GM19328 (cell line): ENCODE results near the gene ZNF629.

Experiments used
- ATAC-seq: cut with Tn5 transposase; IDR thresholded peaks from one replicate; pipeline ENCODE4 v1.9.1; 2021; ENCODE audit warnings: mild to moderate bottlenecking, moderate library complexity; ENCODE audit not compliant: unreplicated experiment

The ZNF629 gene

DNA sequence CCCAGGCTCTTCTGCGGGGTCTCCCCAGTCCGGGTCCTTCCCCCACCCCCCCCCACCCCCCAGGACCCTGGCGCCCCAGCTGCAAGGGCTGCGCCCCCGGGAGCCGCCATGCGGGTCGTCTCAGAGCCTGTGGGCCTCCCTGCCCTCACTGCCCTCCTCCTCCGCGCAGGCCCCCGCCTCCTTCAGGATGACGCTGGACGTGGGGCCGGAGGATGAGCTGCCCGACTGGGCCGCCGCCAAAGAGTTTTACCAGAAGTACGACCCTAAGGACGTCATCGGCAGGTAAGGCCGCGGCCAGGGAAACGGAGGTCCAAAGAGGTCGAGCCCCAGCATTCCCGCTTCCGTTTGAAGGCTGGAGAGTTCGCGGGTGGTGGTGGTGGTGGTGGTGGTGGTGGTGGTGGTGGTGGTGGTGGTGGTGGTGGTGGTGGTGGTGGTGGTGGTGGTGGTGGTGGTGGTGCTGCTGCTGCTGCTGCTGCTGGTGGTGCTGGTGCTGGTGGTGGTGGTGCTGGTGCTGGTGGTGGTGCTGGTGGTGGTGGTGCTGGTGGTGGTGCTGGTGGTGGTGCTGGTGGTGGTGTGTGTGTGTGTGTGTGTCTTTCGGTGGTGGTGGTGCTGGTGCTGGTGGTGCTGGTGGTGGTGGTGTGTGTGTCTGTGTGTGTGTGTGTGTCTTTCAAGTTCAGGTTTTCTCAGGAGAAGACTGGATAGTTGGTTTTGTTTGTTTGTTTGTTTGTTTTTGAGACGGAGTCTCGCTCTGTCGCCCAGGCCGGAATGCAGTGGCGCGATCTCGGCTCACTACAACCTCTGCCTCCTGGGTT is 38.2 kb downstream of the ZNF629 start:
- ATAC-seq, result no peak

DNA sequence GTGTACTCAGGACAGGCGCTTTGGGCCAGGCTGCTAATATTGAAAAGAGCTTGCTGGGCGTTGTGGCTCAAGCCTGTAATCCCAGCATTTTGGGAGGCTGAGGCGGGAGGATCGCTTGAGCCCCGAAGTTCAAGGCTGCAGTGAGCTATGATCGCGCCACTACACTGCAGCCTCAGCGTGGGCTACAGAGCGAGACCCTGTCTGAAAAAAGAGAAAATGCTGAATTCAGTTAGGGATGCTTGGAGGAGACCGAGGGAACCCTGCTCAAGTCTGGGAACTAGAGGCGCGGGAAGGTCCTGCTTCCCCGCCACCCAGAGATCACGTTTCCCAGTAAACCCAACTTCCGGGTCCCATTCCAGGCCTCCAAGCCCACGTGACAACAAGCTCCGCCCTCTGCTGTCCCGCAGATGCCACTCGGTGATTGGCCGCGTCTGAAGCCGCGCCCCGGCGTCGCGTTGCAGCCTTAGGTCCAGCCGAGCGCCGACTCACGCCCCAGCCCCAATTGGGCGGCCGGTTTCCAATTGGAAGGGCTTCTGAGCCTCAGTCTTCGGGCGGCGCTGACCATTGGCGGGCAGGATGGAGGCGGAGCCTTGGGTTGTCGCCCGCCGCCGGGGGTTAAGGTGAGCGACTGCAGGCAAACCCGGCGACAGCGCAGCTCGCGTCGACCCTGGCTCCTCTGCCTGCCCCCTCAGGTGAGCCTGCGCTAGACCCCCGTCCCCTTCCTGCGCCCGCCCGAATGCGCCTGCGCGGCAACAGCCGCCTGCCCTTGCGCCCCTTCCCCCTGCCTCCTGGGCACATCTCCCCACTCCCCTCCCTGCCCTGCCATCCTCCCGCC is 39.0 kb downstream of the ZNF629 start, which contains the start of gene PHKG2:
TSS of gene PHKG2 (plus strand) at position 627 of the 835 bp plus-strand sequence. CDS start 396 bp downstream, outside the sequence.
- ATAC-seq, result peak; percentile 98

DNA sequence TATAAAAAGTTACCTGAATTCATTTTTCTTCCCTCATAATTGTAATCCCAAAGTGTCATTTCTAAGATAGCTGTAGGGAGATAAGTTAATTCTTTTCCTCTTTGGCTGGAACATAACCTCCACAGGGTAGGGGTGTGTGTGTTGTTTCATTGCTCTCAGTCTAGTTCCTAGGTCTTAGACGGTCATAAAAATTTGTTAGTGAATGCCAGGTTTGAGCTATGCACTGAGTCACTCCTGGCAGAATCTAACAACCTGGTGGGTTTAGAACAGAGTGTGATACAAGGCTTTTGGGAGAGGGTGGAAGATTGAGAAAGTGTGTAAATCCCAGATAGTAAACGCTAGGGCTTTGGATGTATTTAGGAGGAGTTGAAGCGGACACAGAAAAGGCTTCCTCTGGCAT is 39.7 kb downstream of the ZNF629 start:
- no peak for ATAC-seq

DNA sequence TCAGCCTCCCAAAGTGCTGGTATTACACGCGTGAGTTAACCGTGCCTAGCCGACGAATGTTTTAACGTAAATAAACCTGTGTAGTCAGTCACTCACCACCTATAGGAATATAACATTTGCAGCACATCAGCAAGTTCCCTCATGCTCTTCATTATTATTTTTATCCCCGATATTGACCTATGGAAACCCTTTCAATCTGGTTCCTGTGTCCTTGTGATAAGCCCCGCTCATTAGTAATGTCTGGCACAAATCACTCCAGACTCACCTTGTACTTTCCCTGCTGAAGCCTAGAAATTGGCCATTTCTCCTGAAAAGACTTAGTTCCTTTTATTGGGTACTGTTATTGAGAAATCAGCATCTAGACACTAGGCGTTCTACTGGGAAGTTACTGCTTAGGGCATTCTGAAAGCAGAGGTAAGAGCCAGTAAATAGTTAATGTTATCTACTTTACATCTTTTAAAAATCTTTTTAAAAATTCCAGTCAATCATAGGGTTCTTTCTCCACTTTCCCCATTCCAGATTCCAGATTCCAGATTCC is 40.3 kb downstream of the ZNF629 start:
- ATAC-seq, result no peak

DNA sequence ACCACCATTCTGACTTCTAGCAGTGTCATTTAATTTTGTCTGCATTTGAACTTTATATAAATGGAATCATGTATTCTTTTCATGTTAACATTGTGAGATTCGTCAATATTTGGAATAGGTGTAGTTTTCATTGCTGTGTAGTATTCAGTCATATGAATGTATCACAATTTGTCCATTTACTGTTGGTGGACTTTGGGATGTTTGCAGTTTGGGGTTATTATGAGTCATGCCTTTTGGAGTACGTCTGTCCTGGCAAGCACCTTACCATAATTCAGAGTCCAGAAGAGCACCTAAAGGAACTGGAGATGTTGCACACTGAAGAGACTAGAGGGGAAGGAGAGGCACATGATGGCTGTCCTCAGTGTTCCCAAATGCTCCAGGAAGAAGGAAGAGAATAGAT is 41.9 kb downstream of the ZNF629 start:
- no peak for ATAC-seq

DNA sequence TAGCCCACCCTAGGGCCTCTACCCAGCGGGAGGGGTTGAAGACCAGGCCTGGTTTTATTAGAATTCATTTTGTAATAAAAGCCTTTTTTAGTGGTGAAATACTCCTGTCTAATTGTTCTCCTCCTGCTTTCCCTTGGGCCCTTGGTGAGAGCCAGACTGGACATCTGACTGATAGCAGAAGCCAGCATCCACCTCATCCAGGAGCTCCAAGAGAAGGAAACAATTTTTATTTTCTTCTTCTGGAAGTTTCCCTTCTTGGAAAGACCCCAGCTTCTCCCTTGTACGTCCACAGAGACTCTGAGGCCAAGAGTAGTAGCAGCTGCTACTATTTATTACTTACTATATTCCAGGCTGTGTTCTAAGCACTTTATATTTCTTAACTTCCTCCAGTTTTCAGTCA is 42.8 kb downstream of the ZNF629 start:
- no peak for ATAC-seq

DNA sequence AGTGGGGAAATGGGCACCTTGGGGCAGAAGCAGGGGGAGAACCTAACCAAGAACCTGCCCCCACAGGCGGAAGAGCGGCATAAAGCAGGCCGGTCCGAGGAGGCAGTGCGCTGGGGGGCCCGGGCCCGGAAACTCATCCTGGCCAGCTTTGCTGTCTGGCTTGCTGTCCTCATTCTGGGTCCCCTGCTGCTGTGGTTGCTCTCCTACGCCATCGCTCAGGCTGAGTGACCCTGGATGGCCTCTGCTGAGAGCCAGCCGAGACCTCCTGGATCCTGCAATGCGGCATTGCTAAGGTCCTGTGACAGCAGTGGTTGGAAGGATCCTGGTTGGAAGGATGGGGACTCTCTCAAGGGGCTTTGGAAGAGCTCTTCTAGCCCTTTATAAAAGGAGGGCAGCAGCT is 43.3 kb downstream of the ZNF629 start:
- ATAC-seq, result no peak

DNA sequence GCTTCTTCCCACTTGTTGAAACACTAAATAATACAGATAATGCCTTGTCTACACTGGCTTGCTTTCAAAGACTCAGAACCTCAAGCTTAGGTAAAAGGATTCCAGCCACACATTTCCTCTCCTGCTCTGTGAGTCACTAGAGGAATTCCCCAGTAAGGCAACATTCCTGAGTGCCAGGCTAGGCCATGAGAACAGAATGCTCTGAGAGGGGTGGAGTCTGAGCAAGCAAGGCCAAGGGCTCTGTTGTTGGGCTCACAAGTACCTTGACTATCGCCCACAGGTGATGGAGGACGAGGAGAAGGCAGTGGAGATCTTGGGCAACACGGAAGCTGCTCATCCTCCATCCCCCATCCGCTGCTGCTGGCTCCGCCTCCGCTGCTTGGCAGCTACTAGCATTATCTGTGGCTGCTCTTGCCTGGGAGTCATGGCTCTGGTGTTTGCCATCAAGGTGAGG is 45.5 kb downstream of the ZNF629 start:
- no peak for ATAC-seq

DNA sequence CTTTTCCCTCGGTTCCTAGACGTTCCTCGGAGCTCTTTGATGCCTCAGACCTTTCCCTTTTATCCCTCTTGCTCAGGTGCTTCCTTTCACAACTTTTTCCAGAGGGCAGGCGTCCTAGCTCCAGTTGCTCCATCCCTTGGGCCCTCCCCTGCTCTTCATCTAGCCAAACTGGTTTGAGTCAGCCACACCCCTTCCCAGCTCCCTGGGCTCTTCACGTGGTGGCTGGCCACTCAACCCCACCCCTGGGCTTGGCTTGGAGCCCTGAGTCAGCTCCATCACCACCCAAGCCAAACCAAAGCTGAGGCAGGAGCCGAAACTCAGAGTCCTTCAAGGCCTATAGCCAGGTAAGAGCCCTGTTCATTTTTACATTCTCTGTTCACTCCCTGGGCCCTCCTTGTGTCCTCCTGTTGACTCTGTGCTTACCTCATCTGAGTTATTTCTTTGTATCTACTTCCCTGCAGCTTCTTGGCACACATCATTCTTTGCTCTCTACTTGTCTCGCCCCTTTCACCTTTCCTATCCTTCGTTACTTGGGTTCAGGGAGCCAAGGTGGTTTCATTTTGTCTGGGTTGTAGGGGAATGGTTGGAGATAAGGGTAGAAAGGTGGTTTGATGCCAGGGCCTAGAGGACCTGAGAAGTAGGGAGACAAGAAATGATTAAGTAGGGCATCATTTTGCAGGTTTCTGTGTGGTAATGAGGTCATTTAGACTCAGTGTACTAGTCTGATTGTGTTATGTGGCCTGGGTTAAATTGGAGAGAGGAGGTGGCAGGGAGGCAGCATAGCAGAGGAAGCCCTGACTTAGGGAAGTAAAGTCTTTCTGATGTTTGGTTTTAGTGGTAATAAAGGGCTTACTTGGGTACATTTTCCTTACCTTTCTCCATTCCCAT is 46.4 kb downstream of the ZNF629 start:
- ATAC-seq, result no peak

DNA sequence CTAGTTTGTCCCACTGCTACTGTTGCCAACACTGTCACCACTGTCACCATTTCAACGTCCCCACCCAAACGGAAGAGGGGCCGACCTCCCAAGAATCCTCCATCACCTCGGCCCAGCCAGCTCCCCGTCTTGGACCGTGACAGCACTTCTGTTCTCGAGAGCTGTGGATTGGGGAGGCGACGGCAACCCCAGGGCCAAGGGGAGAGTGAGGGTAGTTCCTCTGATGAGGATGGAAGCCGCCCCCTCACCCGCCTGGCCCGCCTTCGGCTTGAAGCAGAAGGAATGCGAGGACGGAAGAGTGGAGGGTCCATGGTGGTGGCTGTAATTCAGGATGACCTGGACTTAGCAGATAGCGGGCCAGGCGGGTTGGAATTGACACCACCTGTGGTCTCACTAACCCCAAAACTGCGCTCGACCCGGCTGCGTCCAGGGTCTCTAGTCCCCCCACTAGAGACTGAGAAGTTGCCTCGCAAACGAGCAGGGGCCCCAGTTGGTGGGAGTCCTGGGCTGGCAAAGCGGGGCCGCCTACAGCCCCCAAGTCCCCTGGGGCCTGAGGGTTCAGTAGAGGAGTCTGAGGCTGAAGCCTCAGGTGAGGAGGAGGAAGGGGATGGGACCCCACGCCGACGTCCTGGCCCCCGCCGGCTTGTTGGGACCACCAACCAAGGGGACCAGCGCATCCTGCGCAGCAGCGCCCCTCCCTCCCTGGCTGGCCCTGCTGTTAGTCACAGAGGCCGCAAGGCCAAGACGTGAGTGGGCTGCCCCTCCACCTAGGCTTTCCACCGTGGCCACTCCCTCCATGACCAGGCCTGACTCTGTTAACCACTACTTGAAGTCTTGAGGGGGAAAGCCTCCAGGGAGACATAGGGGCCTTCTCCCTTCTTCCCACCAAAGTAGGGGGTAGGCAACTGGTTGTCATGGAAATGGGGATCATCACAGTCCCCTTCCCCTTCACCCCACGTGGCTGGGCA is 47.7 kb downstream of the ZNF629 start:
- no peak for ATAC-seq

DNA sequence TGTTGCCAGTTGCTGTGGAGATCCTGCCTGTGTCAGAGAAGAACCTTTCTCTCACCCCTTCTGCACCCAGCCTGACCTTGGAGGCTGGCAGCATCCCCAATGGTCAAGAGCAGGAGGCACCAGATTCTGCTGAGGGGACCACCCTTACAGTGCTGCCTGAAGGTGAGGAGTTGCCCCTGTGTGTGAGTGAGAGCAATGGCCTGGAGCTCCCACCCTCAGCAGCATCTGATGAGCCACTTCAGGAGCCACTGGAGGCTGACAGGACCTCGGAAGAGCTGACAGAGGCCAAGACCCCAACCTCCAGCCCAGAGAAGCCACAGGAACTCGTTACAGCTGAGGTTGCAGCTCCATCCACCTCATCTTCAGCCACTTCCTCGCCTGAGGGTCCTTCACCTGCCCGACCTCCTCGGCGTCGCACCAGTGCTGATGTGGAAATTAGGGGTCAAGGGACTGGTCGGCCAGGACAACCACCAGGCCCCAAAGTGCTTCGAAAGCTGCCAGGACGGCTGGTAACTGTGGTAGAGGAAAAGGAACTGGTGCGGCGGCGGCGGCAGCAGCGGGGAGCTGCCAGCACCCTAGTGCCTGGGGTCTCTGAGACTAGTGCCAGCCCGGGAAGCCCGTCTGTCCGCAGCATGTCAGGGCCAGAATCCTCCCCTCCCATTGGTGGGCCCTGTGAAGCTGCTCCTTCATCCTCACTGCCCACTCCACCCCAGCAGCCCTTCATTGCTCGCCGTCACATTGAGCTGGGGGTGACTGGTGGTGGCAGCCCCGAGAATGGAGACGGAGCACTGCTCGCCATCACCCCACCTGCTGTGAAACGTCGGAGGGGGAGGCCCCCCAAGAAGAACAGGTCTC is 49.0 kb downstream of the ZNF629 start:
- ATAC-seq, result no peak

DNA sequence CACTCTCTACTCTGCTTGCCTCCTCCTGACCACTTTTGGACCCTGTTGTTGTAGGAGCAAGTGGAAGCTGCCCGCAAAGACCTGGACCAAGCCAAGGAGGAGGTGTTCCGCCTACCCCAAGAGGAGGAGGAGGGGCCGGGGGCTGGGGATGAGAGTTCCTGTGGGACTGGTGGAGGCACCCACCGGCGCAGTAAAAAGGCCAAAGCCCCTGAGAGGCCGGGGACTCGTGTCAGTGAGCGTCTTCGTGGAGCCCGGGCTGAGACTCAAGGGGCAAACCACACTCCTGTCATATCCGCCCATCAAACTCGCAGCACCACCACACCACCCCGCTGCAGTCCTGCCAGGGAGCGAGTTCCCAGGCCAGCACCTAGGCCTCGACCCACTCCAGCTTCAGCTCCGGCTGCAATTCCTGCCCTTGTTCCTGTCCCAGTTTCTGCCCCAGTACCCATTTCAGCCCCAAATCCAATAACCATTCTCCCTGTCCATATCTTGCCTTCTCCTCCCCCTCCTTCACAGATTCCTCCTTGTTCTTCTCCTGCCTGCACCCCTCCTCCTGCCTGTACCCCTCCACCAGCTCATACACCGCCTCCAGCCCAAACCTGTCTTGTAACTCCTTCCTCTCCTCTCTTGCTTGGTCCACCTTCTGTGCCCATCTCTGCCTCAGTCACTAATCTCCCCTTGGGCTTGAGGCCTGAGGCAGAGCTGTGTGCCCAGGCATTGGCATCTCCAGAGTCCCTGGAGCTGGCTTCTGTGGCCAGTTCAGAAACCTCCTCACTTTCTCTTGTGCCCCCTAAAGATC is 49.8 kb downstream of the ZNF629 start:
- no peak for ATAC-seq

DNA sequence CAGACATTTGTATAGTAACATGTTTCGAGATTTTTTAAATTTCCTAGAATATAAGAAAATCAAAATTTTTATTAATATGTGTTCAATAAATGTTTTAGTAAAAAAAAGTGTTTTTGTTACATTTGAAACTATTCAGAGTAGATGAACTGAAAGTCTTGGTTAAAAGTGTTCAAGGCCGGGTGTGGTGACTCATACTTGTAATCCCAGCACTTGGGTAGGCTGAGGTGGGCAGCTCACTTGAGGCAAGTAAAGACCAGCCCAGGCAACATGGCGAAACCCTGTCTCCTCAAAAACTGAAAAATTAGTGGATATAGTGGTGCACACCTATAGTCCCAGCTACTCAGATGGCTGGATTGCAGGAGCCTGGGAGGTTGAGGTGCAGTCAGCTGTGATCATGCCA is 55.6 kb downstream of the ZNF629 start:
- no peak for ATAC-seq

DNA sequence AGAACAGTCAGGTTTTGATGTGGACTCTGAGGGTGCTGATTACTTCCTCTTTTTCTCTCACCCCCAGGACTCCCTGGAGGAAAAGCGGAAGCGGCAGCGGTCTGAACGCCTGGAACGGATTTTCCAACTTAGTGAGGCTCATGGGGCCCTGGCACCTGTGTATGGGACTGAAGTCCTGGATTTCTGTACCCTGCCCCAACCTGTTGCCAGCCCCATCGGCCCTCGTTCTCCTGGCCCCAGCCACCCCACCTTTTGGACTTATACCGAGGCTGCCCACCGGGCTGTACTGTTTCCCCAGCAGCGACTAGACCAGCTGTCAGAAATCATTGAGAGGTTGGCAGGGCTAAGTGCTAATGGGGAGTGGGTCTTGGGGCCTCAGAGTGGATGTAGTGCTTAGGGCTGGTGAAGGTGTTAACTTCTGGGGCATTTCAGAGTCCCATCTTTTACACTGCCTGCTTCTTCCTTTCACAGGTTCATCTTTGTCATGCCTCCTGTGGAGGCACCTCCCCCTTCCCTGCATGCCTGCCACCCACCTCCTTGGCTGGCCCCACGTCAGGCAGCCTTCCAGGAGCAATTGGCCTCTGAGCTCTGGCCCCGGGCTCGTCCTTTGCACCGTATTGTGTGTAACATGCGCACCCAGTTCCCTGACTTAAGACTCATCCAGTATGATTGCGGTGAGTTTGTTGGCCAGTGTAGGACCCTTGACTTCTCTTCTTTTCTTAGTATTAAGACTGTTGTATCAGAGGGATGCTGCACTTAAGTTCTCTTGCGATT is 57.9 kb downstream of the ZNF629 start:
- no peak for ATAC-seq
